SK-N-MC (cell line): ENCODE data around the gene YBEY.

Experiments used
- EZH2 ChIP-seq: fragments of 200-600 bp; sonication (generic); IDR thresholded peaks from one replicate; pipeline ENCODE4 v1.6.1; 2017; ENCODE audit warnings: antibody characterized with exemption
- POLR2AphosphoS5 ChIP-seq: IDR thresholded peaks from 2 replicates; pipeline ENCODE4 v1.6.1; 2012; ENCODE audit warnings: mild to moderate bottlenecking, low read depth, low read length, borderline replicate concordance

- TF ChIP-seq EZH2: no peak
- TF ChIP-seq POLR2AphosphoS5: peak; percentile 30; the same call in 1 of the 2 replicates
These were observed 20.2 kb upstream of the YBEY start for GRCh38 chr21:46265736-46266525.
